Cardiac muscle cell (in vitro differentiated cells and primary cell): ENCODE measurements around the gene FAM107B. TPM values are rescaled to one million over a fixed set of nuclear protein-coding genes. Genes with fewer than 3 reads are reported as not detected.

Experiments
- DNase-seq, 2 donors: peaks; one replicate each; pipeline versions ENCODE4 v3.0.0 to v3.0.0-alpha.2; 2010 to 2017; ENCODE audit warnings: low read depth in 1 of 2, low spot score in 1 of 2
- H3K27ac ChIP-seq: fragments of 200-600 bp; sonication (generic); 2 replicates; pipeline ENCODE4 v1.5.1; 2016
- H3K27me3 ChIP-seq: fragments of 200-600 bp; sonication (generic); 2 replicates; pipeline ENCODE4 v1.6.0; 2016; ENCODE audit warnings: control low read depth
- H3K36me3 ChIP-seq: fragments of 200-600 bp; sonication (generic); 2 replicates; pipeline ENCODE4 v1.5.1; 2016; ENCODE audit warnings: control low read depth
- H3K4me1 ChIP-seq: fragments of 200-600 bp; sonication (generic); 2 replicates; pipeline ENCODE4 v1.8.1; 2017; ENCODE audit warnings: low read depth, mild to moderate bottlenecking, mixed run types
- H3K4me3 ChIP-seq: fragments of 200-600 bp; sonication (generic); 2 replicates; pipeline ENCODE4 v1.5.1; 2016; ENCODE audit warnings: mild to moderate bottlenecking
- H3K9me3 ChIP-seq: fragments of 200-600 bp; sonication (generic); 2 replicates; pipeline ENCODE4 v1.5.1; 2017; ENCODE audit warnings: low read depth, mild to moderate bottlenecking, control low read depth
- CTCF ChIP-seq: IDR thresholded peaks from 2 replicates; pipeline ENCODE4 v1.5.1; 2012; ENCODE audit warnings: low read depth, mild to moderate bottlenecking, low read length
- polyA plus RNA-seq: library from polyadenylated mRNA; unstranded; fragments of >200 nt; fragmentation: Nextera tagmentation; extraction: Ambion mirVana; gene quantifications from 2 replicates; pipeline ENCODE4 v1.2.1, GENCODE V29; 2016
- total RNA-seq: library from RNA; depleted of rRNA; stranded (reverse); fragments of >200 nt; gene quantifications from 2 replicates; pipeline ENCODE4 v1.2.3, GENCODE V29; 2016

The FAM107B gene
- total and polyA plus RNA-seq, 2 experiments from 2014 or later: 6.0 to 9.6 TPM

- H3K4me3 ChIP-seq: no peak overlapping the region
Observed at GRCh38 chr10:14775656-14776055, 959 bp upstream of the FAM107B start.

GRCh38 chr10:14774214-14774580, 500 bp downstream of the FAM107B start:
- no peaks in the 10 kb centered on the region for H3K27me3 ChIP-seq
- TF ChIP-seq CTCF: no peak

More at GRCh38 chr10:14775656-14776055, 959 bp upstream of the FAM107B start:
- no peak for TF ChIP-seq CTCF
- no peak for DNase-seq
- Histone ChIP-seq H3K27me3 (no peaks in the 10 kb centered on the region), H3K27ac (no peak overlapping the region), H3K36me3 (no peaks in the 10 kb centered on the region), H3K4me1 (no peaks in the 10 kb centered on the region), H3K9me3 (no peaks in the 10 kb centered on the region)

GRCh38 chr10:14773551-14774213, 1.0 kb downstream of the FAM107B start:
- Histone ChIP-seq H3K36me3 (no peaks in the 10 kb centered on the region), H3K27me3 (no peaks in the 10 kb centered on the region), H3K27ac (no peak overlapping the region), H3K9me3 (no peaks in the 10 kb centered on the region), H3K4me1 (no peaks in the 10 kb centered on the region), H3K4me3 (no peak overlapping the region)
- peak; percentile 4 for TF ChIP-seq CTCF
- no peak for DNase-seq

More at GRCh38 chr10:14774214-14774580, 500 bp downstream of the FAM107B start:
- H3K9me3 ChIP-seq: no peaks in the 10 kb centered on the region
- H3K36me3 ChIP-seq: no peaks in the 10 kb centered on the region
- no peak overlapping the region for H3K4me3 ChIP-seq
- no peak for DNase-seq
- no peaks in the 10 kb centered on the region for H3K4me1 ChIP-seq
- H3K27ac ChIP-seq: no peak overlapping the region

GRCh38 chr10:14772399-14772798, 2.3 kb downstream of the FAM107B start:
- no peaks in the 10 kb centered on the region for H3K27me3 ChIP-seq
- no peak for TF ChIP-seq CTCF
- DNase-seq: peak in 1 of 2 donors; percentile 43
- H3K4me1 ChIP-seq: no peaks in the 10 kb centered on the region
- no peak overlapping the region for H3K4me3 ChIP-seq
- H3K36me3 ChIP-seq: no peaks in the 10 kb centered on the region
- H3K9me3 ChIP-seq: no peaks in the 10 kb centered on the region
- no peak overlapping the region for H3K27ac ChIP-seq

- no peak for DNase-seq
- Histone ChIP-seq H3K9me3 (no peaks in the 10 kb centered on the region), H3K36me3 (no peaks in the 10 kb centered on the region), H3K4me3 (no peak overlapping the region), H3K4me1 (no peaks in the 10 kb centered on the region), H3K27me3 (no peaks in the 10 kb centered on the region), H3K27ac (no peak overlapping the region)
- TF ChIP-seq CTCF: no peak
Observed at GRCh38 chr10:14770927-14771326, 3.8 kb downstream of the FAM107B start.
